Epithelial cell of esophagus (primary cell): ENCODE measurements around the gene NUP93.

ENCODE experiments used
- DNase-seq: peaks from one replicate; pipeline ENCODE4 v3.0.0; 2010; ENCODE audit warnings: low read depth
- H3K4me3 ChIP-seq: 2 replicates; pipeline ENCODE4 v1.5.1; 2011; ENCODE audit warnings: mild to moderate bottlenecking, low read length, control low read depth
- CTCF ChIP-seq: IDR thresholded peaks from 2 replicates; pipeline ENCODE4 v1.5.1; 2011; ENCODE audit warnings: low read depth, mild to moderate bottlenecking, low read length, control low read depth, inconsistent platforms; ENCODE audit not compliant: insufficient read depth; ENCODE audit errors: missing control alignments

Gene NUP93

GRCh38 chr16:56684926-56685590 lies 44.9 kb upstream of the NUP93 start:
- H3K4me3 ChIP-seq = peak overlapping the region; percentile 99
- TF ChIP-seq CTCF = no peak
- DNase-seq = peak; percentile 43

GRCh38 chr16:56686758-56687157 lies 43.2 kb upstream of the NUP93 start:
- TF ChIP-seq CTCF = no peak
- H3K4me3 ChIP-seq = no peak overlapping the region
- DNase-seq = no peak

GRCh38 chr16:56688762-56689161 lies 41.2 kb upstream of the NUP93 start:
- no peak for DNase-seq
- TF ChIP-seq CTCF = no peak
- no peak overlapping the region for H3K4me3 ChIP-seq

DNA sequence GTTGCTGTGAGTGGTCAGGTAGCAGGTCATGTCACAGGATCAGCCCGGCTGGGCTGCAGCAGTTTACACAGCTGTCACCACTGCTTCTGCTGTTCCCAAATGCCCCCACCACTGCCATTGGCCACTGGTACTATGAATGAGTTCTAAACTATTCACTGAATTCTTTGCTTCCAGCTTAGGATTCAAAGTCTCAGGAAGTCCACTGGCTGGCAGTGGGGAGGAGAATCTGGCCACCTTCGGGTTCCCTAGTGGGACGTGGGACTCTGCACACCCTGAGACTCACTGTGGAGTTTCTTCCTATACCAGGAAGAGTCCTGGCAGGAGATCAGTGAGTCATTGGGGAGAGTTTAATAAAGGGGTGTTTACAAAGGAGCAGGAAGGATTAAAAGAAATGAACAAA lies 40.8 kb upstream of the NUP93 start:
- TF ChIP-seq CTCF = no peak
- peak; percentile 64 for DNase-seq
- H3K4me3 ChIP-seq = no peak overlapping the region

- DNase-seq = no peak
- TF ChIP-seq CTCF = no peak
- H3K4me3 ChIP-seq = no peak overlapping the region
Observed at GRCh38 chr16:56690420-56691122, 39.4 kb upstream of the NUP93 start.

DNA sequence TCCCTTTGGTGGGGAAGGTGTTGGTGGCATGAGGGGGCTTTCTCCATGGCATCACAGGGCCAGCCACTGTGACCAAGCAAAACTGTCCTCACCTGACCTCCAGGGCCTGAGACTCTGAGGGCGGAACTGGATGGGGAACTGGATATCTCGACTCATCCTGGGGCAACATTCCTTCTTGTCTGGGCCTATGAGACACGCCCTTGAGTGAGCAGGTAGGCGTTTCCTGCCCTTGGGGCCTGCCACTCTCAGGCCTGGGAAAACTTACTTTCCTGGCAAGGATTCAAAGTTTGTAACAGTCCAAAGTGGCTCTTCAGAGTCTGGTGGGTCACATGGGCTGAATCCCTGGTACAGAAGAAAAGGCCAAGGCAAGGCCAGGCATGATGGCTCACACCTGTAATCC lies 38.0 kb upstream of the NUP93 start:
- no peak for TF ChIP-seq CTCF
- no peak overlapping the region for H3K4me3 ChIP-seq
- DNase-seq = peak; percentile 99

- TF ChIP-seq CTCF = no peak
- no peak overlapping the region for H3K4me3 ChIP-seq
- no peak for DNase-seq
Observed at GRCh38 chr16:56695246-56695645, 34.7 kb upstream of the NUP93 start.
